ENCODE data around the gene NDUFS6.

Gene NDUFS6

DNA sequence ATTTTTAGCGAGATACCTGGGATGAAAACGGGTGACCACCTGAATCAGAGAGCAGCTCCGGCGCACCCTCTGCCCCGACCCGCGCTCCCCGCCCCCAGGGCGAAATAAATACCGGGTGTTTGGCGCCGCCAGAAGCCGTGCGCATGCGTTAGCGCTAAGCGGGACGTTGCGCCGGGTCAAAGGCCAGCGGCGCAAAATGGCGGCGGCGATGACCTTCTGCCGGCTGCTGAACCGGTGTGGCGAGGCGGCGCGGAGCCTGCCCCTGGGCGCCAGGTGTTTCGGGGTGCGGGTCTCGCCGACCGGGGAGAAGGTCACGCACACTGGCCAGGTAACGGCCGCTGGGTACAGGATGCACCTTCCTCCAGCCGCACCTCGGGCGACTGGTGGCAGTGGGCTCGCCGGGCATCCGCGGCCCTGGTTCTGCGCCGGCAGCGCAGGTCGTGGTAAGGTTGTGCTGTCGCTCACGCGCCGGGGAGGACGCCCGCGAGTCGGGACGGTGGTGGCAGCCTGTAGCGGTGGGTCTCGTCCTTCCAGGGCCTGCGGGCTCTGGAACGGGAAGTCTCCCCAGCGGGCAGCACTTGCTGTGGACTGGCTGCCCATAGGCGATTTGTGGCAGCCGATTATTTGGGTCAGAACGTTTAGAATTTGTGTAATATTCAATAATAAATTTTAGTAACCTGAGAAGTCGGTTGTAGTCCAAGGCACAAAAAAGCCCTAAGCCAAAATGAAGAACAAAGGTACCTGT, at the start of gene NDUFS6:
Gene NDUFS6 (plus strand): TSS at position 186 of the 745 bp plus-strand sequence. CDS start 11 bp downstream, at position 197.
- no peak for DNase-seq

- DNase-seq, result no peak
These were observed 49.1 kb upstream of the NDUFS6 start for GRCh38 chr5:1751864-1752822.

GRCh38 chr5:1752881-1753280, 48.3 kb upstream of the NDUFS6 start:
- no peak for DNase-seq

DNA sequence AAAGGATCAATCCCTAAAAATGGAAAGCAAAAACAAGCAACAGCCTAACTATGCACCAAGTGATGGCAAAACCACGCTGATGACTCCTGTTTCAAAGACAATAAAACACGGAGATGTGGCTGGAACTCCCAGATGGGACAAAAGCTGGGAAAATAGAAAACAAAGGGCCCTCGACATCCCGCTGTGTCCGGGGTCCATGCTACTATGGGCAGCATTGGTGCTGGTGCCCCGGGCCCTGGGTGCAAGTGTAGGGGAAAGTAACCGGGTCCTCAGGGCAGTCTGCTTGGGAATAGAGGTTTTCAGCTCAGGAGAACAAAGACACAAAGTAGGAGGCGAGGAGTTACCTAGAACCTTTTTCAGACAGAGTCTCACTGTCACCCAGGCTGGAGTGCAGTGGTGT, 47.7 kb upstream of the NDUFS6 start:
- no peak for DNase-seq

DNA sequence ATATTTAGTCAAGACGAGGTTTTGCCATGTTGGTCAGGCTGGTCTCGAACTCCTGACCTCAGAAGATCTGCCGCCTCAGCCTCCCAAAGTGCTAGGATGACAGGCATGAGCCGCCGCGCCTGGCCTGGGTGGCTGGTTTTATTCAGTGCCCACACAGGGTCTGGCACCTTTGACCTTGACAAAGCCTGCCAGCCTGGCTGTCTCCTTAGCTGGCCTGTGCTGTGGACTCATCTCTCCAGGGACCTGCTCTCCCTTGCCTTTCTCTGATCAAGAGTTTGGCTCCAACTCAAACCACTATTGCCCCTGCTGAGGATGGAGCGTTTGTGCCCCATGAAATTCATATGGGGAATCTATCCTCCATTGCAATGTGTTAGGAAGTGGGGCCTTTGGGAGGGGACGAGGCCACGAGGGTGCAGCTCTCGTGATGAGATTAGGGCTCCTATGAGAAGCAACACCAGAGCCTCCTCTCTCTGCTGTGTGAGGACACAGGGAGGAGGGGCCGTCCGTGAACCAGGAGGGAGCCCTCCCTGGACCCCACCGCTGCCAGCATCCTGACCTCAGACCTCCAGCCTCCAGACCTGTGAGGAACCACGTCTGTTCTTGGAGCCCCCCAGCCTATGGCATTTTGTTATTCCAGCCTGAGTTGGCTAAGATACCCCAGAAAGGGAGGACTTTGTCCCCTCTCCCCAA, 46.5 kb upstream of the NDUFS6 start:
- DNase-seq, result no peak

GRCh38 chr5:1755321-1755949, 45.8 kb upstream of the NDUFS6 start:
- no peak for DNase-seq

- DNase-seq, result no peak
These were observed 44.7 kb upstream of the NDUFS6 start for GRCh38 chr5:1756481-1756880.

DNA sequence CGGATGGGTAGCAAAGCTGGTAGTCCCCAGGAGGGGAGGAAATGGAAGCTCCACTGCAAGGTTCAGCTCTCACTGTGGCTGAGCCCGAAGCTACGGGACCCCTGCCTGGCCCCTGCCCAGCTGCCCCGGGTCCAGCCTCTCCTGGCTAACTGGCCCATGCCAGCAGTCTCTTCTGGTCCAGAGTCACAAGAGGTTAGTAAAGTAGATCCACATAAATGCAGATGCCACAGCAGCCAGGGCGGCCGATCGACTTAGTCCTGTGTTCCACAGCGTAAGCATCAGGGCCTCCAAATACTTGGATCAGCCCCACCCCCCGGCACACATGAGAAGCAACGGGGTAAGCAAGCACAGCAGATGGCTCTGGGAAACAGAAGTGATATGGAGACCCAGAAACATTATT, 43.7 kb upstream of the NDUFS6 start:
- DNase-seq, result no peak

GRCh38 chr5:1758574-1758973, 42.6 kb upstream of the NDUFS6 start:
- DNase-seq, result no peak

- no peak for DNase-seq
These were observed 41.7 kb upstream of the NDUFS6 start for GRCh38 chr5:1759378-1759970.

DNA sequence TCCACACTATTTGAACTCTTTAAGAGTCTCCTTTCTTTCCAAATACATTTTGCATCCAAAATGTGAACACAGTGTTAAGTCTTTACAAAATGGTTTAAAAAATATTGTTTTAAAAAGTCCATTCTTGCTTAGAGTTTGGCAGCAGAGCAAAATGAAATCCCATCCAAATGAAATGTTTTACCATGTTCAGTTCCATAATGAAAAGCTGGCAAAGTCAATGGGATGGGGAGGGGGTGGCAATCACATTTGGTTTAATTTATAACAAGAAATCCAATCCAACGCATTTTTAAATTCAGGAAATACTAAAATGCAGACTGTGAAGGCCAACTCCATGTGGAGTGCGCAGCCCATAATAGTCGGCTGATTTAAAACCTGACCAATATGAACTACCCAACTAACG, 41.0 kb upstream of the NDUFS6 start:
- no peak for DNase-seq

DNA sequence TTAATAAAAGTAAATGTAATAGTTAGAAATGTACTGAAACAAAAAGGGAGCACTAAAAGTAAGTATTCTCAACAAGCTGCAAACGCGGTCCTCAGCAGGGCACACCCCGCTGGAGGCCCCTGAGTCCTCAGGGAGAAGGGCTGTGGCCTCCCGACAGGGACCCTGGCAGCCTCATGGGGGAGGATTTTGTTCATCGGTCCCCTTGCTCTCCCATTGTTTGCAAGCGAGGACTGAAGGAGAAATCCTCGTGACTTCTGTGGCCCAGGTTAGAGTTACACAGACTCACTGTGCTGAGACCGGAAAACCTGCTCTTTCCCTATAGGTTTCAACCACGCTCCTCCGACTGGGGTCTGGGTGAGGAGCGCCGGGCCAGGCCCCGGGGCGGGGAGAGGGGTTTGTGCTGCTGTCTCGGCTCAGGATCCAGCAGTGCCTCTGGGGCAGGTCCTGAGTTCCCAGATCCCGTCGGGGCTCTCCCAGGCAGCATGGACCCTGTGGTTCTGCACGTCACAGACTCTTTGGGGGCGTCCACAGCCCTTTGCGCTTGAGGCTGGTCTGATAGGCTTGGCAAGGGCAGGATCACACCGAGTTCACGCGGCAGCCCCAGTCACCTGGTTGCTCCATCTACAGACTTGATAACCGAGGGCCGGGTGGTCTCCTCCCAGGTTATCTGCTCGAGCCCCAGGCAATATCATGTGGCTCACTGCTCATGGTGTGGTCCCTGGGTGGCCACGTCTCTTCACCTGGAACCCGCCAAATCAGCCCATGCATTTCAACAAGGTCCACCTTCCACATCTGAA, 40.4 kb upstream of the NDUFS6 start:
- no peak for DNase-seq

- no peak for DNase-seq
These were observed 39.8 kb upstream of the NDUFS6 start for GRCh38 chr5:1761453-1761755.

DNA sequence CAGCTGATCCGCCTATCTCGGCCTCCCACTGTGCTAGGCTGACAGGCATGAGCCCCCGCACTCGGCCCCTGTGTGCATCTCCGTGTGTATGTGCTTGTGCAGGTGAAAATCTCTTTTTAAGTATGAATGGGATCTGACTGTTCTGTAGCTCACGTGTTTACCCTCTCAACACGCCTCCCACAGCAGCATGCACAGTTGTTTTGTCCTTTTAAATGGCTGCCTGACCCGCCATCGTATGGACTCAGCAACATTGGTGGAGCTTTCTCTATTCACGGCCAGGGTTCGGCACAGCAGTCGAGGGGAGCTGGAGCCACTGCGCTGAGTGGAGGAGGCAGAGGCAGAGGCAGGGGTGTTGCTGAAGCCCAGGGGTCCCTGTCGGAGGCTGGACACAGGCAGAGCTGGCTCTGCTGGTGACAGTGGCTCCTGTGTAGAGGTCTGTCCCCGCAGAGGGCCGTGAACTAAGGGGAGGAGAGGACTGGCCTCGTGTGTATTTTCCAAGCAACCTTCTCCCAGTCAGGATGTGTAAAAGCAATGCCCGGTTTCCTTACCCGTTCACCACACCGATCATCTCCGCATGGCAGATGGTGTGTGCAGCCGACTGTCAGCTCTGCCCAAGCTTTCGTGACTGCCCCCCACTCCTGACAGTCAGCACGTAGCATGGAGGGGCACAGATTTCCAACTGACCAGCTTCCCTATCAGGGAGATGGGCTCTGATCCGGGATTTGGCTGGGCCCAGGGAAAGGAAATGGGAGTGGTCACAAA, 38.9 kb upstream of the NDUFS6 start:
- DNase-seq, result no peak

DNA sequence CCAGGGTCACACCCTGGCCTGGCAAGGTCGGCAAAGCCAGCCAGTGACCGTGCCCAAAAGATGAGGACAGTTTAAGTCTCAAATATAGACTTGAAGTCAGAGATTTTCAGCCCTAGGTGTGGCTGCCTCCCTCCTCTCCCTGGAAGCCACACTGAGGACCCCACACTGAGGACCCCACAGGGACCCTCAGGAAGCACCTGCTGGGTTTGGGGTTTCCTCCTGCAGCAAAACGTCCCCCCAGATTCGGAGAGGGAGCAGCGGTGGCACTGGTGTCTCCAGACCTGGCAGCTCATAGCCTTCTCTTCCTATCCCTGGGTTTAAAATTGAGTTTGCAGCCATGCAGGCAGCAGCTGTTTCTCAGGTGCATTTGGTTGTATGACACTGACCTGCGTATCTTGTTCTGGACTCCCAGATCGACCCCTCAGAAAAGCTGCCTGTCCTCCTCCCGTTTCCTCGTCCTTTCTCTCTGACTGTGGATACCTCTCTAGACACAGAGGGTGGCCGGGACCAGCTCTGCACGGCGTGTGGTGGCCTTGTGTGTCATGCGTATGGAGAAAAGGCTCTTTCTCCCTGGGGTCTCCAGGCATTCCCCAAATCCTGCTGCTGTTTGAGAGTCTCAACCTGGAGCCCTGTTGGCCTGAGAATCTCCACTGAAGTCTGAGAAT, 38.2 kb upstream of the NDUFS6 start:
- DNase-seq, result no peak

GRCh38 chr5:1763548-1763911, 37.7 kb upstream of the NDUFS6 start:
- no peak for DNase-seq

- no peak for DNase-seq
These were observed 37.1 kb upstream of the NDUFS6 start for GRCh38 chr5:1763960-1764605.

GRCh38 chr5:1764606-1764960, 36.6 kb upstream of the NDUFS6 start:
- no peak for DNase-seq

DNA sequence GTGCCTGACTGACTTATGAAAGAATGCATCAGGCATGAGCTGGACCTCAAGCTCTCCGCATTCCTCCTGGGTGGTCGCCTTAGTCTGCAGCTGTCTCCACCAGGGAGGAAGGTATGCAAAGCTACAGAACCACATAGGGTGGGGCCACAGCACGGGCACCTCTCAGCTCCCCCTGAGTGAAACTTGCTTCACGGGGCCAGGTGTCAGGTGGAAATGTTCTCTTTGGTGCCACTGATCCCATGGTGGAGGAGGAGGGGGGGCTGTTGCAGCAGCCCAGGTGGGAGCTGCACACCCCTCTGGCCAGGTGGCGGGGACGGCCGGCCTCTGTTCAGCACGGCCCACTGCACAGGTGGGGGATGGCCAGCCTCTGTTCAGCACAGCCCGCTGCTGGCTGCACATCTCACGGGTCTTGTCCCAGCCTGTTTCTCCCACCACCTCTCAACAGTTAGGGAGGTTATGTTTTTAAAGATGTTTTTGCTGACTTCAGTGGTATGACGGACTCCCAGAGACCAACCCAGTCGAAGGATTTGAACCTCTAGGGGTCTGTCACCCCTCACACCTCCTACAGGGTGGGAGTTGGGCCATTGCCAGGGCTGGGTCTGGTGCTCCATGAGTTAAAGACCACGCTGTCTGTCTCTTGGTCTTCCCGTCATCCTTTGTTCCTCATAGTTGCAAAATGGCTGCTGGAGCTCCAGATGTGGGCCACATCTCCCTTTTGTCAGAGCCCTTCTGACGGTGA, 35.9 kb upstream of the NDUFS6 start:
- DNase-seq, result no peak

DNA sequence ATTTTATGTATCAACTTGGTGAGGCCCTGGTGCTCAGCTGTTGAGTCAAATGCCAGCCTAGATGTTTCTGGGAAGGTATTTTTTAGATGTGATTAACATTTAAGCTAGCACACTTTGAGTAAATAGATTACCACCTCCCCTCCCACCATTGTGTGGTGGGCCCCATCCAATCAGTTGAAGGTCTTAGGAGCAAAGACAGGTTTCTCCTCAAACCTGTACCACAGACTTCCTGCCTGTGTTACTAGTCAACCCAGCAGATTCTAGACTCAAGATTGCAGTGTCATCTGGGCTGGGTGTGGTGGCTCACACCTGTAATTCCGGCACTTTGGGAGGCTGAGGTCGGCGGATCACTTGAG, 35.3 kb upstream of the NDUFS6 start:
- DNase-seq, result no peak

Measured in NCI-H1436 treated with DMSO at 0.1 percent for 48 hours (cell line).